Smooth muscle cell of trachea (primary cell): ENCODE data around the gene PXK. TPM values are rescaled to one million over a fixed set of nuclear protein-coding genes. Genes with fewer than 3 reads are reported as not detected.

Experiments
- total RNA-seq: library from RNA; depleted of rRNA; stranded (reverse); fragments of >200 nt; gene quantifications from 2 replicates; pipeline ENCODE4 v1.2.1, GENCODE V29; 2014

The PXK gene
- total RNA-seq, result 54.4 and 84.2 TPM in 2 replicates

GRCh38 chr3:58332575-58333188, at the start of gene PXK:
TSS of gene PXK (plus strand) at chr3:58332892. CDS start at chr3:58332989, 97 bp downstream.

GRCh38 chr3:58305882-58306711, 26.6 kb upstream of the PXK start, which contains the start of the genes HTD2 and RPP14:
TSS of gene HTD2 (plus strand) at chr3:58306520. CDS start at chr3:58317614, 11,094 bp downstream.
TSS of gene RPP14 (plus strand) at chr3:58306245. CDS start at chr3:58310330, 4,085 bp downstream.

GRCh38 chr3:58433400-58434167, 100.9 kb downstream of the PXK start, which contains the start of gene PDHB:
TSS of gene PDHB (minus strand) at chr3:58433832. CDS start at chr3:58433809, 23 bp downstream.

Other genes starting within 250 kb of the PXK start
- gene DNASE1L3, start 121.9 kb upstream of the PXK start, total RNA-seq, result not detected in 2 replicates
- gene ABHD6, start 95.1 kb upstream of the PXK start, total RNA-seq, result 8.6 and 12.1 TPM in 2 replicates
- gene RPP14, start 26.6 kb upstream of the PXK start, total RNA-seq, result 8.9 and 14.7 TPM in 2 replicates
- 11.2 and 13.5 TPM in 2 replicates for gene HTD2, start 26.4 kb upstream of the PXK start, total RNA-seq
- 54.9 and 127 TPM in 2 replicates for gene PDHB, start 100.9 kb downstream of the PXK start, total RNA-seq
- gene KCTD6, start 159.2 kb downstream of the PXK start, total RNA-seq, result 6.9 and 10.8 TPM in 2 replicates
- 26.5 and 27.1 TPM in 2 replicates for gene ACOX2, start 204.3 kb downstream of the PXK start, total RNA-seq
- under 0.01 and 0.15 TPM in 2 replicates for gene FAM107A, start 244.5 kb downstream of the PXK start, total RNA-seq